Umbilical cord (tissue), 2 donors: ENCODE measurements around the gene PTPN22. TPM values are rescaled to one million over a fixed set of nuclear protein-coding genes. Genes with fewer than 3 reads are reported as not detected.
A peak's percentile ranks its signal among the peaks of the same experiment; 100 is the strongest.

Experiments used
- DNase-seq: peaks from one replicate; pipeline ENCODE4 v3.0.0-alpha.2; 2015; ENCODE audit warnings: low spot score
- total RNA-seq: library from RNA; depleted of rRNA; stranded (reverse); fragments of >200 nt; gene quantifications from one replicate; pipeline ENCODE4 v1.2.3, GENCODE V29; 2014; ENCODE audit warnings: low replicate concordance; ENCODE audit not compliant: insufficient read depth

Gene PTPN22
- total RNA-seq, 1 donor from 2014 or later, result 3.1 TPM

DNA sequence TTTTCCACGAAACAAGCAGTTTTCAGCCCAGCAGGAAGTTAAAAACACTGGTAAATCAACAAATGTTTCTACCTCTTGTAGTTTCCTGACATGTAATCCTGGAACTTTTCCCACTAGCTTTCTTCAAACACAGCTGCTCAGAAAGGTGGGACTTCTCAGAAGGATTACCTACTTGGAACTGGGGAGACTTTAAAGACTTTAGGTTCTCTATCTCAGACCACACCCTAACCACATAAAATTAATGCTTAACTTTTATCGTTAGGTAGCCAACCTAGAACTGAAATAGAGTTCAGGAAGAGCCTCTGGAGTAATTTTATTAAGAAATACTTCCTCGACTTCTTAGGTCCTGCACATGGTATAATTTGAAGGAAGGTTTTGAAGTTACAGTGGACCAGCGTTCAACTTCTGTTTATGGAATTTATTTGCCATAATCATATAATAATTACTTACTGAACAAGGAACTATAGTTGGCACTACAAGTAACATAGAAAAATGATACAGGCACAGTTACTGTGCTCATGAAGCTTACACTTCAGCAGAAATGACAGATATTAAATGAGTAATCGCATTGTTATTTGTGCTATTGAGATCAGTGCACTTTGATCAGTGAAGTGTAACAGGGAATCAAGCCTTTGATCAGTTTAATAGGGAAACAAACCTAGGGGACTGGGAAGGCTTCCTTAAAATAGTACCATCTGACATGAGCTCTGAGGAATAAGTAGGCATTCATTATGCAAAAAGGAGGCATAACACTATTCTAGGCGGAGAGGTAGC, 16.1 kb upstream of the PTPN22 start, which contains the start of gene BCL2L15:
Gene BCL2L15 (minus strand): TSS at position 180 of the 774 bp plus-strand sequence. CDS start 206 bp downstream, outside the sequence.
- no peak for DNase-seq

DNA sequence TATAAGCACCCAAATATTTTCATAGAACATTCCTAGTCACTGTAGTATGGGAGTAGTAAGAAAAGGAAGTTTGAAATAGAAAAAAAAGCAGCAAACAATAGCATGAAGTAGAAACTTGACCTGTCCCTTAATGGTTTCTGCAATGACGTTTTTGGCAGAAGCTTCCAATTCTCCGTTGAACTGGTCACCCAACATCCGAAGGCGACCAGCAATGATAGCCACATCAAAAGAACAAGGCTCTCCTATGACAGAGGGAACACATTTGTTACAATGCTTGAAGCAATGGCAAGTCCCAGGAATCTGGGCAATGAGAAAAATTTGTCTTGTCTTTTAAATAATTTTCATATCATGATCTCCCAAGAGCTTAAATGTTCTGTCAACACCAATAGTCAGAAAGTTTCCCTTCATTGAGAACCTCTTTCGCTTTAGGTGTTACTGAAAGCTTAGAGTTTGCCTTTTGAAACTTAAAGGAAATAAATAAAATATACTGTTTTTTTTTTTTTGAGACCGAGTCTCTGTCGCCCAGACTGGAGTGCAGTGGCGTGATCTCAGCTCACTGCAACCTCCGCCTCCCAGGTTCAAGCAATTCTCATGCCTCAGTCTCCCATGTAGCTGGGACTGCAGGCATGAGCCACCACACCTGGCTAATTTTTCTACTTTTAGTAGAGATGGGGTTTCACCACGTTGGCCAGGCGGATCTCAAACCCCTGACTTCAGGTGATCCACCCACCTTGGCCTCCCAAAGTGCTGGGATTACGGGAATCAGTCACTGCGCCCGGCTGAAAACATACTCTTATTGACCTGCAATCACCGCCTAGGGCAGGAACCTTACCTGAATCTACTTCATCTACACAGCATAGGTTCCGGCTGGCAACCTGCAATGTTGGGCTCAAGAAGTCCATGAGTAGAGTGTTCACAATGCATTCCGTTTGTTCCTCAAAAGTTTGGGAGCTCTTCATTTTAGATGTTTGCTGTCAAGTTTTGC, 15.2 kb upstream of the PTPN22 start:
- no peak for DNase-seq

DNA sequence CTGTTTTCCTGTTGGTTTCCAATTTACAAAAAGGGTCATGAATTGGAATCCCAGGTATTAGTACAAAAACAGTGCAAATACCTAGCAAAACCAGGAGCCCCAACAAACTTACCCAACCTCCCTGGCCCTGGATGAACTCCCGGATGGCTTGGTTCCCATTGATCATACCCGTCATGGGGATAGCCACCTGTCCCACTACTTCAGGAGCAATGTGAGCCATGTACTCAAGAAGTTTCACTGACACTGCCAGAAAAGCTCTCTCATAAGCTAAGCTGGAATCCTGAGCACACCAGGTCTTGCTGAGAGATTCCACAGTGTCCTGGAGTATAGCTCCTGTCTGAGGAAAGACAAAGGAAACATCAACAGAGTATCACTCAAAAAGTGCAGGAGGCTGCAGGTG, 10.1 kb upstream of the PTPN22 start:
- DNase-seq, result no peak

DNA sequence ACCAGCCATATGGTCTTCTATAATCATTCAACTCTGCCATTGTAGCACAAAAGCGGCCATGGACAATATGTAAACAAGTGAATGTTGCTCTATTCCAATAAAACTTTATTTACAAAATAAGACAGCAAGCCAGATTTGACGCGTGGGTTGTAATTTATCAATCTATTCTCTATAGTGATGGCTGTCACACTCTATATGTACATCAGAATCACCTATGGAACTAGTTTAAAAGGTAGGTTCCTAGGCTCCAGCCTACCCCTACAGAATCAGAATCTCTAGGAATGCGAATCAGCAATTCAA, 8.2 kb upstream of the PTPN22 start:
- no peak for DNase-seq

- DNase-seq, result no peak
Observed at GRCh38 chr1:113876176-113876575, 4.7 kb upstream of the PTPN22 start.

DNA sequence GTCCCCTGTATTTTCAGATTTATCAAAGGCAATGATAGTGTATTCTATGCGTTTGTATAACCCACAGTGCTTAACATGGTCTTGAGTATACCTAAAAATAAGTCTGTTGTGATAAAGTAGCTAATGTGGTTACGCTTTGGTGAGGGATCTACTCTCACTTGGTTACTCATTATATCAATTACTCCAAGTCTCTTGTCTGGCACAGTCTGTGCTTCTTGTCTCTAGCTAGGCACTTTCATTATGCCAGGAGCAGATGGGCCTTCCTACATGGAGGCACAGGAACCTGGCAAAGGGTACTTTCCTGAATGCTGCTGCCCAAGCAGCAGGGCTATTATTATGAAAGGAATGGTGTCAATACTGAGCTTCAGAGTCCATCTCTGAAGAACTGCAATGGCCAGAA, 4.2 kb upstream of the PTPN22 start:
- no peak for DNase-seq

GRCh38 chr1:113874012-113874879, 2.7 kb upstream of the PTPN22 start:
- no peak for DNase-seq

GRCh38 chr1:113872219-113872935, 865 bp upstream of the PTPN22 start:
- no peak for DNase-seq

DNA sequence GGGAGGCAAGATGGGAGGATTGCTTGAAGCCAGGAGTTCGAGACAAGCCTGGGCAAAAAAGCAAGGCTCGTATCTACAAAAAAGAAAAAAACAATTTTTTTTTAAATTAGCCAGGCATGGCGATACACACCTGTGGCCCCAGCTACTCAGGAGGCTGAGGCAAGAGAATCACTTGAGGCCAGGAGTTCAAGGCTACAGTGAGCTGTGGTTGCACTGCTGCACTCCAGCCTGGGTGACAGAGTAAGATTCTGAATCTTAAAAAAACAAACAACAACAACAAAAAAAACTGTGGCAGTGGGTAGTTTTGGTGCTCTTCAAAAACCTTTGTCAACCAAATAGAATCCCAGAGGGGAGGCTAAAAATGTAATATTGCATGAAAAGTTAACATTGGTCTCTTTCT, 734 bp downstream of the PTPN22 start:
- no peak for DNase-seq

DNA sequence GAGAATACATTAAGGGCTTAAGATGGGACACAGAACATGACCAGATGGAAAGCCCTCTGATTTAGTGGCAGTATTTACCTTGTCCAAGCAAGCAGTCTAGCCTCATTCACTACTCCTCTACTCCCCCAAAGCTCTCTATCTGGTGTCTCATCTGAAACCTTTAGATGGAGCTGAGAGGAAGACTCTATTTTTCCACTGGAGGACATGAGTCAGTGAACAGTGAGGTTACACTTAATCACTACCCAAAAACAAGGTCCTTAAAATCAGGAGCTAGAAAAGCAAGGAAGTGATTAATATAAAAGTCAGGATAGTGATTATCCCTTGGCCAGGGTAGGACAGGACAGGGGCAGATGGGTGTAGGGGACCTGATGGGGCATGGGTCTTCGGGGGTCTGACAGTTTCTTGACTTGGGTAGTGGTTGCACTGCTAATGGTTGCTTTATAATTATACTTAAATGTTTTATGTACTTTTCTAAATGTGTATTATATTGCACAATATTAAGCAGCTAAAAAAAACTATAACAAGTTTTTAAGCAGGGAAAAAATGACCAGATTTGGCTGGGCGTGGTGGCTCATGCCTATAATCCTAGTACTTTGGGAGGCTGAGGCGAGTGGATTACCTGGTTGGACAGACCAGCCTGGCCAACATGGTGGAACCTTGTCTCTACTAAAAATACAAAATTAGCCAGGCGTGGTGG, 3.0 kb downstream of the PTPN22 start:
- no peak for DNase-seq

DNA sequence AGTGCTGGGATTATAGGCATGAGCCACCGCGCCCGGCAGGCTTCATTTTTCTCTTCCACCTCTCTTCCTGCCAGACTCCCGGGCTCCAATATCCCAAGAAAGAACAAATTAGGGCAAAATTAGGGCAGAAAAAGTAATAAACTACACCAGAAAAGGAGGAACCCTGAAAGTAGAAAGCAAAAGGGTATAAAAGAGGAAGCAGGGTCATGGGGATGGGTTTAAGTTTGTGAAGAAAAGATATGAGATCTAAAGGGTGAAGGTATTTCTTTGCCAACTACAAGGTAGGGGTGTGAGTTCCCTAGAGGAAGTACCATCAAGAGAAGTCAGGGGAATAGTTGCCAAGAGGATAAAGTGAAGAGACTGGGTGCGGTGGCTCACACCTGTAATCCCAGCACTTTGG, 9.9 kb downstream of the PTPN22 start:
- no peak for DNase-seq

DNA sequence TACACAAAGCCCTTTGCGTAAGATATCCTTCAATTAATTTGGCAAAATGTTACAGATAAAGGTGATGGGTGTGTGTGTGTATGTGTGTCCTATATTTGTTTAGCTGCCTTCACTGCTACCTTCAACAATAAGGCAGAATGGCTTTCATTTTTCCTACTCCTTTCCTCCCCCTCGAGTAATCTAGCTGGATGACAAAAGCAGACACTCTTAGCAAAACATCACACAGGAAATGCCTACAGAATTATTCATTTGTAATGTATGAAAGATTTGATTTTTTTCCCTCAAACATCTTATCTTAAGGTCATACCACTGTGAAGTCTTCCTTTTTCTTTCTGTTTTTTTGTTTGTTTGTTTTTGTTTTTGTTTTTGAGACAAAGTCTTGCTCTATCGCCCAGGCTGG, 10.6 kb downstream of the PTPN22 start:
- DNase-seq, result peak; percentile 17

GRCh38 chr1:113859478-113860175, 11.9 kb downstream of the PTPN22 start:
- no peak for DNase-seq

GRCh38 chr1:113858982-113859381, 12.5 kb downstream of the PTPN22 start:
- DNase-seq, result no peak

DNA sequence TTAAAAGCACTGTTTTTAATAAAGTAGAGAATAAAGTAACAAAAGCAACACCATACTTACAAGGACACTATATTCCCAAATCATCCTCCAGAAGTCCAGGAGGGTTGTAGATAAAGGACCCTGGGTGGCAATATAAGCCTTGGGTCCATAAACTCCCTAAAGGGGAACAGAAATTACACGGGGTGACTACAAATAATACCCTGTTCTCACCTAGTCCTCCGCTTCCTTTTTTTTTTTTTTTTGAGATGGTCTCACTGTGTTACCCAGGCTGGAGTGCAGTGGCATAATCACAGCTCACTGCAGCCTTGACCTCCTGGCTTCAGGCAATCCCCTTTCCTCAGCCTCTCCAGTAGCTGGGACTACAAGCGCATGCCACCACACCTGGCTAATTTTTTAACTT, 13.1 kb downstream of the PTPN22 start:
- no peak for DNase-seq

DNA sequence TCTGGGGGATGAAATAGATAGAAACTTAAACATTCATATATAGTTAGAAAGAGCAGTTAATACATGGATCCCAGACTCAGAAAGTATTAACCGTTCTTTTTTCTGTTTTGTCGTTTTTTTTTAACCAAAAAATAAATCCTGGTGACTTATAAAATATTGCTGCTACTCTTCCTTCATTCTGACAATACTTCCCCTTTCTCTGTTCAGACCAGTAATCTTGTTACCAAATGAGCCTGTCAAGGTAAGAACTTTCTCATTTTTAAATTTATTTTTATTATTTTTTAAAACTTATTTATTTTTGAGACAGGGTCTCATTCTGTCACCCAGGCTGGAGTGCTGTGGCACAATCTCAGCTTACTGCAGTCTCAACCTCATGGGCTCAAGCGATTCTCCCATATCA, 13.7 kb downstream of the PTPN22 start:
- DNase-seq, result no peak

DNA sequence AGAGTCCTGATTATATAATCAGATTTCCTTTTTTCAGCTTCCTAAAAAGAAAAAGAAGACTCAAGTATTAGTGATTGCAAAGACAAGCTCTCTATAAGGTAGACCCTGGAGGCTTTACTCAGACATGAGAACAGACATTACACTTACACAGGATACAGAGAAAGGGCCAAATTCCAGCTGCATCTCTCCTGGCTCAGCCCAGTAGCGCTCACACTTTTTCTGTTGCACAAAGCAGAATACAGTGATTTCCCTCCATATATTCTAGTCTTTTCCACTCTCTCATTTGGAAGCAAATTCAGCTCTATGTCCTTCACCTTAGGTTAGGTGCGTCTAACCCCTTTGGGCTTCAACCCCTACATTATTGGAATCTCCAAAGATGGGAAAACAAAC, 15.1 kb downstream of the PTPN22 start:
- DNase-seq, result no peak

GRCh38 chr1:113855630-113856400, 15.7 kb downstream of the PTPN22 start:
- DNase-seq, result no peak

DNA sequence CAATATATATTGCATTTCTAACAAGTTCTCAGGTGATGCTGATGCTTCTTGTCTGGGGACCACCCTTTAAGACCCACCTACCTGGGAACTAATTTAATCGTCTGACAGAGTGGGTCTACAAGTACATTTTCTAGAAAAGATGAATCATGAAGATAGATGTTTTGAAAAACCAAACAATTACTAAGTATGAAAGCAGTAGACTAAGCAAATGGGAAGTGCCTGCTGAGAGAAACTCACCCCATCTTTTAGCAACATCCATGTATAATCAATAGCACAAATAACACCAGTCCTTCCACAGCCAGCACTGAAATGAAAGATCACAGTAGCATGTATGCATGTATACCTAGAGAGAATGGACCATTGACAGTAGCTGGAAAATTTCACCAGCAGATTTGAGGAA, 17.3 kb downstream of the PTPN22 start:
- no peak for DNase-seq
